B cell (primary cell): Measurements from ENCODE around the gene PNMA3.

Experiments
- CTCF ChIP-seq: fragments of 200-600 bp; IDR thresholded peaks from one replicate; pipeline ENCODE4 v1.8.0; 2022; ENCODE audit warnings: antibody characterized with exemption, mild to moderate bottlenecking
- EZH2 ChIP-seq: IDR thresholded peaks from 2 replicates; pipeline ENCODE4 v1.6.1; 2012; ENCODE audit warnings: borderline replicate concordance, low read depth, mild to moderate bottlenecking, moderate library complexity, low read length; ENCODE audit not compliant: insufficient read depth, poor library complexity, severe bottlenecking

- TF ChIP-seq CTCF (no peak), EZH2 (no peak)
These were observed 1.0 kb downstream of the PNMA3 start for GRCh38 chrX:153057281-153057680.
